GM19468 (cell line): ENCODE measurements around the gene RNASE13.
"Not testable (repeated sequence)": the region's sequence is repeated elsewhere in the genome, so short reads cannot be mapped to it uniquely, and the experiment has no call there.

ENCODE experiments used
- ATAC-seq: cut with Tn5 transposase; IDR thresholded peaks from one replicate; pipeline ENCODE4 v1.9.1; 2021; ENCODE audit warnings: mild to moderate bottlenecking, moderate library complexity, moderate number of reproducible peaks; ENCODE audit not compliant: unreplicated experiment; ENCODE audit errors: extremely low read depth

Gene RNASE13

DNA sequence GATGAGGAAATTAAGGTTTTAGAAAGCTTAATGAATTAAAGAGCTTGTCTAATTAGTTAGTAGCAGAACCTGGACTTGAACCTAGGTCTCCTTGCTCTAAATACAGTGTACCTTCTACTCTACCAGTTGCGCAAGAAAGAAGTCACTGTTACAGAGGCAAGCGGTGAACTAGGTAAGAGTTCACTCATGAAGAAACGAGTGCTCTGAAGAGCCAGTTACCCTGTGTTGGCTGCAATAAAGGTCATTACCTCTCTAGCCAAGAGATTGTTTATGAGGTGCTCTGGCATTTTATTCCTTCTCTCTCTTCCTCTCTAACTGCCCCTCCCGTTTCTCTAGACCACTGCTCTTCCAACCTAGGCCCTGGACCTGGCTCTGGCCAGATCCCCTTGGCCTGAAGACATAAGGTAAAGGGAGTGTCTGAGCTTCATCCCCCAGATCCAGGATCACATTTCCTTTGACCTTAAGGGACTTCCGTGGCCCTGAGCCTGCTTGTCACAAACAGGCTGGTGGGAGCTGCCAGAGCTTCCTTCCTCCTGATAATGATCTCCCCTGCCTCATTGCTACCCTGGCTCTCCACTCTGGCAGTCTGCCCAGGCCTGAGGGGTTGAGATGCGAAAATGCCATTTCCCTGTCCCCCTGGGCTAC lies 9.5 kb upstream of the RNASE13 start:
- no peak for ATAC-seq

DNA sequence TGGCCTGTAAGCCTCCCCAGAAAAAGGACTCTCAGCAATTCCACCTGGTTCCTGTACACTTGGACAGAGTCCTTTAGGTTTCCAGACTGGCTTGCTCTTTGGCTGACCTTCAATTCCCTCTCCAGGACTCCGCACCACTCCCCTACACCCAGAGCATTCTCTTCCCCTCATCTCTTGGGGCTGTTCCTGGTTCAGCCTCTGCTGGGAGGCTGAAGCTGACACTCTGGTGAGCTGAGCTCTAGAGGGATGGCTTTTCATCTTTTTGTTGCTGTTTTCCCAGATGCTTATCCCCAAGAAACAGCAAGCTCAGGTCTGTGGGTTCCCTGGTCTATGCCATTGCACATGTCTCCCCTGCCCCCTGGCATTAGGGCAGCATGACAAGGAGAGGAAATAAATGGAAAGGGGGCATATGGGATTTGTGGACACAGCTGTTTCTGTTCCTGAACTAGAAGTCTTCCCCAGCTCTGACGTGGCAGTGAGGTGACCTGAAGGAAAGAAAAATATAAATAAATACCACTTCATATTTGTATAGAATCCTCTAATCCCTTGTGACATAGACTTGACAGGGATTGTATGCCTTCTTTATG lies 8.9 kb upstream of the RNASE13 start:
- ATAC-seq: no peak

DNA sequence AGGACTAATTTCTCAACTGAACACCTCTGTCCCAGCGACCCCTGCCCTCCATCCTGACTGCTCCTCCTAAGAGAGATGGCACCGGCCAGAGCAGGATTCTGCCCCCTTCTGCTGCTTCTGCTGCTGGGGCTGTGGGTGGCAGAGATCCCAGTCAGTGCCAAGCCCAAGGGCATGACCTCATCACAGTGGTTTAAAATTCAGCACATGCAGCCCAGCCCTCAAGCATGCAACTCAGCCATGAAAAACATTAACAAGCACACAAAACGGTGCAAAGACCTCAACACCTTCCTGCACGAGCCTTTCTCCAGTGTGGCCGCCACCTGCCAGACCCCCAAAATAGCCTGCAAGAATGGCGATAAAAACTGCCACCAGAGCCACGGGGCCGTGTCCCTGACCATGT lies 8.3 kb upstream of the RNASE13 start:
- ATAC-seq: no peak

DNA sequence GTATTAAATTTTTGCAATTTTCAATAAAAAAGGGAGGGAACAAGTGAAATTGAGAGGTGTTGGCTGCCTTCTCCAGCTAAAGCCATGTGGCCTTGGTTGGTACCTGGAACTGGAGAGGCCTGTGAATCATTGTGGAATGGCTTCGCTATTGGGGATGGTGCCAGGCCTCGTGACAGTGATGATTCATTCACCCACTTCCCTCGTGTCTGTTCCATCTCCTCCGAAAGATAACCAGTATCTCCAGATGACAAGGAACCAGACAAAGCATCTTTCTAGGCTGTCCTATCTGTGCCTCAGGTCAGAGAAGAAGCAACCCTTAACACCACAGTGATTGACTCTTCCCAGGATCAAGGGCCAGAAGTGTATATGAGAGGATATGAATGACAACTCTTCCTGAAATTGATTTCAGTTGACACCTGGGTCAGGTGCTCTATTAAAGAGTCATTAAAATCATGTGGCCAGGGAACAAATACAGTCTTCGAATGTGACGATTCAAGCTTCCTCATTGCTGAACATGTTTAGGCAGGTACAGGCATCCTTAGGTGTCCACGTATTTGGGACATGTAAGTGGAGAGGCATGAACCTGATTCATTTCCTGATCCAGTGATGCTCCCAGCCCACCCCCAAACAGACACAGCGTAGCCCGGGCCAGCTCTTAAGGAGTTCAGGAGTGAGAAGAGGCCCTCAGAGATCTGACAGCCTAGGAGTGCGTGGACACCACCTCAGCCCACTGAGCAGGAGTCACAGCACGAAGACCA lies 7.2 kb upstream of the RNASE13 start, which contains the start of gene RNASE7:
RNASE7 (plus strand) TSS at position 687 of the 758 bp plus-strand sequence. CDS start 631 bp downstream, outside the sequence.
- no peak for ATAC-seq

DNA sequence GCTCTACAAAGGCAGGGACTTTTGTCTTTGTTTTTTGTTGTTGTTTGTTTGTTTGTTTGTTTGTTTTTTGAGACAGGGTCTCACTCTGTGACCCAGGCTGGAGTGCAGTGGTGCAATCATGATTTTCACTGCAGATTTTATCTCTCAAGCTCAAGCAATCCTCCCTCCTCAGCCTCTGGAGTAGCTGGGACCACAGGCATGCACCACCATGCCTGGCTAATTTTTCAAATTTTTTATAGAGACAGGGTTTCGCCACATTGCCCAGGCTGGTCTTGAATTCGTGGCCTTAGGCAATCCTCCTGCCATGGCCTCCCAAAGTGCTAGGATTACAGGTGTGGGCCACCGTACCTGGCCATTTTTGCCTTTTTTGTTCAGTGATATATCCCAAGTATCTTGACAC lies 6.3 kb upstream of the RNASE13 start:
- ATAC-seq: not testable (repeated sequence)

DNA sequence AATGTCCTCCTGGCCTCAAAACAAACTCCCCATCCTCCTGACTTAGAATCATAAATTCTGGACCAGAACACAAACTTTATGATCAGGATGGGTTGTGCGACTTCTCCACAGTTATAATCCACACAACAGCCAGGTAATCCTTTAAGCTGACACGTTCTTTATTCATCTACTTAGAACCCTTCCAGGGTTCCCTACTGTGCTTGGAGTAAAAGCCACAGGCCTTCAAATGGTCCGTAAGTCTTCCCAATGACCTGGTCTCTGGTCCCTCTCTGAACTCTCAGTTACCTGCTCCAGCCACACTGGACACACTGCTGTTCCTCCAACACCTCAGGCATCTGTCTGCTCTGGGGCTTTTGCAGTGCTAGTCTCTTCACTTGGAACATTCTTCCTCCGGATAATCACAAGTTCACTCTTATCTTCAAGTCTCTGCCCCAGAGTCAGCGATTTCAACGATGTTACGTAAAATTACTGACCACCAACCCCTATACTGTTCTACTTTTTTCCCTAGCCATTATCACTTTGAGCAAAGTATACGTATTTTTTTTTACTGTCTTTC lies 5.8 kb upstream of the RNASE13 start:
- ATAC-seq: no peak

DNA sequence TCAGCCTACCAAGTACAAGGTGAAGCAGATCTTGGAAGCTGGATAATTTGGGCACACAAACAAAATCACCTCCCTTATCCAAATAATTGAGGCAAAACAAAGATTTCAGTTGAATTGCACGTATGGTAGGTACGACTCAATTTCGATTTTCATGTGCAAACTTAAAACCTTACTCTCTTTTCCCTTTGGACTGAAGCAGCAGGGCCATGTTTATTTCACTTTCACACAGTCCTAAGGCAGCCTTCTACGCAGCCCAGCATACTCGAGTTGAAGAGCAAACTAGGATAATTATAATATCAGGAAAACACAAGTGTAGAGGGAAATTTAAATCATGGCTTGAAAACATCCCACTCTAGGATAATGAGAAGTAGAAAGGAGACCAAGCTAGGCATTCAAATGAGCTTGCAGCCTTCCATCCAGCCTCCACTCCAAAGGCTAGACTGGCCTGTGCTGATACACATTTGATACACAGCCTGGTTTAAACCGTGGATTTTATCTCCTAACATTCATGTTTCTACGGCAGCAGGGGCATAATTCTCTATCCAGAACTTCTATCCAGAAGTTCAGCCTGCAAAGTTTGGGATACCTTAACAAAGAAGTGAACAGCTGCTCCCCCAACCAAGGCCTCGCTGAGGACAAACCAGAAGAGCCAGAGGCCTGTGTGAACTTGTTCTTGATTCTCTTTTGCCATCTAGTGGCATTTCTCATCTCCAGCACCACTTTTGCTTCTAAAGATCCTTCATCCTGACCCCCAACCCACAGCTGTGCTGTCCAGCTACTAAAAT lies 5.2 kb upstream of the RNASE13 start:
- no peak for ATAC-seq

DNA sequence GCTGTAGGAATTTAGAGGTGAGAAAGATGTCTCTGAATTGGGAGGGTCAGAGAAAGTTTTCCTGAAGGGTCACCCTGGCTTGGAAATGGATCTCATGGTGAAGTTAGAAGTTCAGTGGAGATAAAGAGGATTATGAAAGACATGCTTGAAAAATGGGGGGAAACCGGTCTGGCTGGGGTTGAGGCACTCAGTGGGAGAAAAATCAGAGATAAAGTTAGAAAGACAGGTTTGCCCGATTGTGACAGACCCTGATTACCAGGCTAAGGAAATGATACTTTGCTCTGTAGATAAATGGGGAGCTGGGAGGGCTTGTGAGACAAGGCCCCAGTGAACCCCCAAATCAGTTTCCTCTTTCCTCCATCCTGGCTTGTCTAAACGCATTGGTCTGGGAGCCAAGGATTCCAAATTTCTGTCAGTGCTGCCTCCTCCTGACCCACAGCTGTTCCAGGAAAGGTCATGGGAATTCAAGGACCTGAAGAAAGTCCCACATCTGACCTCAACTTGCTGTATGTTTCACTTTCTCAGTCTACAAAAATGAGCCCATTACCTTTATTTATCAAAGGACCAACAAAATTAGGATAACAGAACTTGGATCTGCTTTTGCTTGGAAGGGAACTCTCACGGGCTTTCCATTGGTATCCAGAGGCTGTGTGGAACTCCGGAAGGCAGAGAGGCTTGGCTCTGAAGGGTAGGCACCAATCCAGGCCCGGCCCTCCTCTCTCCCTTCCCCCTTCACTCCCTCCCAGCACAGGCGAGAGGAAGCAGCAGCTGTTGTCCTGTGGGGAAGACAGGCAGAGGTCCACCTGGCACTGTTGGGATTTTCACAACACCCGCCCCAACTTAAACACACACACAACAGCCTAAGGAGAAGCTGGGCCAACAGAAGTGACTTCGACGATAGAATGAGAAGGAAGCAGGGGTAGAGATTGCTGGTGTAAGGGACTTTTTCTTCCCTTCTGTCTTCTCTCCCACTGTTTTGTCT lies 4.1 kb upstream of the RNASE13 start:
- ATAC-seq: no peak

DNA sequence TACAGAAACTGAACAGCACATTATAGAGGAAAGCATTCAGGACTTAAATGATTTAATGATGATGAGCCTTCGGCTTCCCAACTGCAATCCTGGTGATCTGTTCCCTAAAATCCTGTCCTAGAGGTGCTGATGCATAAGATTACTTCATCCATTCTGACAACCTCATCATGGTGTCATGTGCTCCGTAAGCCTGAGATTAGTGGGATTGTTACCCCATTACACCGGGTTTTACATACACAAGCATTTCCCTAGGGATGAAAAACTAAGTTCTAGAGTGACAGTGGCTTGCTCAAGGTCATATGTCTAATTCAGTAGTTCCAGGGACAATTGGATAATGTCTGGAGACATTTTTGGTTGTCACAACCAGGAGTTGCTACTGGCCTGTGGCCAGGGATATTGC lies 2.5 kb upstream of the RNASE13 start:
- ATAC-seq: no peak

DNA sequence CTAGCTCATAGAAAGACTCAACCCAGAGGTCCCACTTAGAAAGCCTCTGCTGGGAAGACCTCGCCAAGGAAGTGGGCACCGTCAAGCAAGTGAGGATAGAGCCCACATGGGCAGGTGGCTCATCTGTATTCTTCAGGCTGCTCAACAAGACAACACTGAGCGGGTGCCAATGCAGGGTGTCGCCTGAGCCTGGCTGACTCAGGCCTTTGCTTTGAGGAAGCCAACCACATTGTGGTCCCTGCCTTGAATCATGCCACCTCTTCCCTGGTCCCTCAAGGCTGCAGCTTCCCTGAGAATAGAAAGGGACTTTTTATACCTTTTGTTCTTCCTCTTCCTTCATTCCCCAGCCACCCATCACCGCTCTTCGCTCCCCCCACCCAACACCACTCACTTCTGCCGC lies 2.1 kb upstream of the RNASE13 start:
- no peak for ATAC-seq

DNA sequence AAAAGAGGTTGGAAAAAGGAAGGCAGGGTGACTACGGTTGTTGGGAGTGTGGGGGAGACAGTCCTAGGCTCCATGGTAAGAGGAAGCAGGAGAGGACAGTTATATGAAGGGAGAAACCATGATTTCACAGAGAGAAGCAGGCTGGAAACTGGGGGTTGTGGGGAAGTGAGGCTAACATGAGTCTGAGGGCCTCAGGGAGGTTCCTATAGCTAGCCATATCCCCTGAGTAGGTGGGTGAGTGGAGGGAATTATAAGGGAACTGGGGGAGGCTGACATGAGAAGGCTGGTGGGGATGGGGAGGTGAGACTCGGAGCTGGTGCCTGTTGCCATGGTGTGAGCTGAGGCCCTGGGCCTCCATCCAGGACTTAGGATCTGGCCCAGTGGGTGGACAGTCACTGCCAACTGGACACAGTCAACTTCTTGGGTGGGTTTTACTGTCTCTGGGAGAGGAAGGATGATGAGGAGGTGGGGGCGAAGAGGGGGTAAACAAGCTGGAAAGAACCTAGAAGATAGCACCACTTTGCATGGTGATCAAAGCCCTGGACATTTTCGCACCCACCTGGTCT lies 1.4 kb downstream of the RNASE13 start:
- ATAC-seq: no peak

DNA sequence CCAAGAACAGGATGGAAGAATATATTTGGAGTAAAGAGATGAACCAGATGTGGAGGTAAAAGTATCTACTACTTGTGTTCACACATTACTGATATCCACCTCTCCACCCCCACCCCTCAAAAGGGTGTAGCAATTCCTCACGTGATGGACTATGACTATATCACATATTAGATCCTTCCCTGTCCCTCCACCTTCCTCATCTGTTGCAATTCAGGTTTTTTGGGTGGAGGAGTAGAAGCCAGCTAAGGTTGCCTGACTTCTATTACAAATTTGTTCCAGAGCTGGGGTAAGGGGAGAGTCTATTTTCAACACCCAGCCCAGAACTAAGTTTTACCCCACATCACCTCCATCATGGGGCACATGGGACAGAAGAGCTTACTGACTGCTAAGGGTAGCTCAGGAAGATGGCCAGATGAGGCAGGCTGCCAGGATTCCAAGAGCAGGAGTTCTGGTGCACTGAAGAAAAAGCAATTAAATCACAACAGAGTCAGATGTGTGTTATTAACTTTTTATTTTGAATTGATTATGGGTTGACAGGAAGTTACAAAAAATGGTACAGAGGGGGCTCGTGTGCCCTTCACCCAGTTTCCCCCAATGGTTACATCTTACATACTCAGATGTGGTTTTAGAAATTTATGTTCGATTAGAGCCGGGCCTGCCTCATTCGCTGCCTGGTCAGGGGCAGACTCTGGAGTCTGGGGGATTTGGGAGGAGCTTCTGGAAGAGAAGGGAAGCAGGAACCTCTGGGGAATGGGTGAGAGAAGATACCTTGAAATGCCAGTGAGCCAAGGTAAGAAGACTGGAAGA lies 2.1 kb downstream of the RNASE13 start:
- ATAC-seq: no peak

DNA sequence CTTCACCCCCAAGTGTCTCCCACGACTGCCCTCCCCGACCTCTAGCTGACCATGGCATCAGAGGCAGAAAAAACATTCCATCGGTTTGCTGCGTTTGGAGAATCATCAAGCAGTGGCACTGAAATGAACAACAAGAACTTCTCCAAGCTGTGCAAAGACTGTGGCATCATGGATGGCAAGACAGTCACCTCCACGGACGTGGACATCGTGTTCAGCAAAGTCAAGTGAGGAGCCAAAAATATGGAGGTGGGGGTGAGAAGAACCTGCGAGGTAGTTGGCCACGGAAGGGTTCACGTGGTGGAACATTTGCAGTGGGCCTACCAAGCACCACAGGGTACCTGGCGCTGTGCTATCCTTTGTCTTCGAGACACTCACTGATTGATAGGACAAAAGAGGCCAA lies 4.1 kb downstream of the RNASE13 start:
- no peak for ATAC-seq

DNA sequence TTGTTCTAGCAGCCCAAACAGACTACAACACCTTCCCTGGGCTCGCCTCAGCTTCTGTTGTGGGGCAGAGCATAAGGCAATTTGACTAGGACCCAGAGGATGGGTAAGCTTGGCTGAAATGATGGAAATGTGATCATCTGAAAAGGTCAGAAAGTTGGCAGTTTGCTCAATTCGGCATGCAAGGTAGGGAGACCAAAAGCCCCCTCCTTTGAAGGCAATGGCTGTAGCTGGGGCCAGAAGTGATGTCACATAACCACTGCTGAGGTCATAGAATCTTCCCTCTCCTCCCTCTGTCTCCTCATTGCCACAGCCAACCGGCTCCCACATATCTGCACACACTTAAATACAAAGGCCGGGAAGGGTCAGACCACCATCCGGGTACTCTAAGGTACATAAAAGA lies 4.7 kb downstream of the RNASE13 start, which contains the start of gene TPPP2:
TPPP2 (plus strand) TSS at position 301 of the 400 bp plus-strand sequence. CDS start 365 bp downstream, outside the sequence.
- no peak for ATAC-seq

DNA sequence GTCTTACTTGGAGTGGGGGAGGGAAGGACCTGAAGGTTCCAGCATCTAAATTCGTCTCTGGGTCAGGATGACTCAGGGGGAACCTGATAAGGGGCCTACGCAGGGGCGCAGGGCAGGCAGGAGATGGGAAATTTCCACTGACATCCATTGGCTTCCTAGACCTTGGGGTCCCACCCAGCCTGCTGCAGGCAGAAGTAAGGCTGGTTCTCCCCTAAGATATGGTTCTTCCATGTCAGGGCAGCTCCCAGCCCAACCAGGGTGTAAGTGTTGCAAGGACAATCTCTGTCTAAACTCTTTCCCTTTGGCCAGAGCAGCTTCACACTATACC lies 7.7 kb downstream of the RNASE13 start:
- no peak for ATAC-seq

DNA sequence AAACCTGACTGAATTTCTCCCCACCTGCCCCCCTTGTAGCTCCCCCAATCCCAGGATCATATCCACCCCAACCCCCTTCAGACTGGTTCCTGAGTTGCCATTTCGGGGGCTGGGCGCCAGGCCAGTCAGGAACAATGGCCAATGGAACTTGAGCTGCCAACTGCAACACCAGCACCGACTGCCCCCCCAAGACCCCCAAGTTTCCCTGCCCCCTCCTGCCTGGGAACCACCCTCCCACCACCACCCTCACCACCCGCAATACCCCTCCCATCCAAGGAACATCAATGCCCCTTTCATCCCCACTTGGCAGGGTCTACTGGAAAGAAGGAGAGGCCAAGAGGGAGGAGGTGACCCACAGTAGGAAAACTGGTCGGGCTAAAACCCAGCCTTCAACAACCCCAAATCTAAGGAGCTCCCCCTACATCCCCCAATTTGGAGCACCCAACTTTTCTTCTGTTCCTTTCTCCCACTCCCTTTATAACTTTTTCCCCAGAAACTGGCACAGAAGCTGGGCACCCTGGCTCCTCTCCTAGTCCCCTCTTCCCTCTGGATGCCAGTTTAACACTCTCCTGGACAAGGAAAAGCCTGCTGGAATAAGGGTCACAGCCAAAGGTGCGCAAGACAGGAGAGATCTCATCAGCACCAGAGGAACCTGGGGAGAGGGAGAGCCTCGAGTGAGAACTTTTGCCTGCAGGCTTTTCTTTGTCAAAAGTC lies 8.2 kb downstream of the RNASE13 start:
- no peak for ATAC-seq
